Suprapubic skin (tissue), 4 donors: ENCODE results near the gene NOTCH2.

Experiments
- POLR2A ChIP-seq, 2 donors: fragments of 450-650 bp; IDR thresholded peaks; one replicate each; pipeline ENCODE4 v1.6.1; 2017; ENCODE audit warnings: antibody characterized with exemption in 2 of 2, mild to moderate bottlenecking in 2 of 2, moderate library complexity in 2 of 2
- POLR2AphosphoS5 ChIP-seq, 3 donors: sonication (generic); formaldehyde crosslinking; IDR thresholded peaks; one replicate each; pipeline ENCODE4 v1.6.1; 2017; ENCODE audit warnings: antibody characterized with exemption in 3 of 3
- TF ChIP-seq, protein P1 (sequence below), 2 donors: fragments of 200-600 bp in 1 of 2; fragments of 450-650 bp in 1 of 2; sonication (generic) in 1 of 2; IDR thresholded peaks; one replicate each; pipeline ENCODE4 v1.5.1; 2016 to 2019; ENCODE audit warnings: antibody characterized with exemption in 2 of 2, mild to moderate bottlenecking in 1 of 2, moderate library complexity in 1 of 2

DNA sequence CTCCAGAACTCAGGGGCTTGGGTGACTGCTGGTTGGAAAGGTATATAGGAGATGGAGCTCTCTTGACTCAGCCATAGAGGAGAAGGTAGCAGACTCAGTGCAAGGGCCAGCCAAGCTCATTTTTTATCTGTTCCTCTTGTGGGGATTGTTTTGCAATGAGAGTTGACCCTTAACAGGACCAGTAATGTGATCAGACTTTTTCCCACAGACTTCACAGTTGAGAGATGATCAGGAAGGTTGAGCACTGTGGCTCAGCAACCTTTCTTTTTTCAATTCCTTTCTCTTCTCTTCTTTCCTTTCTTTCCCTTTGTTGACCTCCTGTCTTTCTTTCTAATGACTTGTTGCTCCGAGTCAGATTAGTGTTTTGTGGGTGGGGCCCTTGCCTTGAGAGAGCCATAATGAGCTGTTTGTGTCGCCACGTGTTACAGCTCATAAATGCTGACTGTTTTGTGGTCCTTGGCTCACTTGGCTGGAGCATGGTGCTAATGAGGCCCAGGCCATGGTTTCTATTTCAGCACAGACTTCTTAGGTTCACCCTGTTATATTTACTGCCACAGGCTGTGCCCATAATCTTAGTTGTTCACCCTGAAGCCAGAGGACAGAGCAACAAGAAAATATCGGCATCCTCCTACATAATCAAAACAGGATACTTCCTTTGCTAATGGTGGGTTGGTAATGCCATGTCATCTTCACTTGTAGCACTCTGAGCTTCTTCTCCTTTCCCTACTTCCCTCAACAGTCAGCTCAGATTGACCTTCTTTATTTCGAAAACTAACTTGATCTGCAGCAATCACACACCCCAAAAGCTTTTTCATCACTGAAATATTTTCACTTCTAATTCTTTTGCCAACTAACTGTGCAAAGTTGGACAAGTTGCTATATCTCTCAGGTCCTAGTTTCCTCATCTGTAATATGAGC is 187.1 kb downstream of the NOTCH2 start:
- TF ChIP-seq, protein P1, sequence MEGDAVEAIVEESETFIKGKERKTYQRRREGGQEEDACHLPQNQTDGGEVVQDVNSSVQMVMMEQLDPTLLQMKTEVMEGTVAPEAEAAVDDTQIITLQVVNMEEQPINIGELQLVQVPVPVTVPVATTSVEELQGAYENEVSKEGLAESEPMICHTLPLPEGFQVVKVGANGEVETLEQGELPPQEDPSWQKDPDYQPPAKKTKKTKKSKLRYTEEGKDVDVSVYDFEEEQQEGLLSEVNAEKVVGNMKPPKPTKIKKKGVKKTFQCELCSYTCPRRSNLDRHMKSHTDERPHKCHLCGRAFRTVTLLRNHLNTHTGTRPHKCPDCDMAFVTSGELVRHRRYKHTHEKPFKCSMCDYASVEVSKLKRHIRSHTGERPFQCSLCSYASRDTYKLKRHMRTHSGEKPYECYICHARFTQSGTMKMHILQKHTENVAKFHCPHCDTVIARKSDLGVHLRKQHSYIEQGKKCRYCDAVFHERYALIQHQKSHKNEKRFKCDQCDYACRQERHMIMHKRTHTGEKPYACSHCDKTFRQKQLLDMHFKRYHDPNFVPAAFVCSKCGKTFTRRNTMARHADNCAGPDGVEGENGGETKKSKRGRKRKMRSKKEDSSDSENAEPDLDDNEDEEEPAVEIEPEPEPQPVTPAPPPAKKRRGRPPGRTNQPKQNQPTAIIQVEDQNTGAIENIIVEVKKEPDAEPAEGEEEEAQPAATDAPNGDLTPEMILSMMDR (IDR thresholded peaks at IDR 0.05), result no peak
- no peak for TF ChIP-seq POLR2A (IDR thresholded peaks at IDR 0.05)
- no peak for TF ChIP-seq POLR2AphosphoS5 (IDR thresholded peaks at IDR 0.05)
